ENCODE measurements around the gene TYR. TPM values are rescaled to one million over a fixed set of nuclear protein-coding genes. Genes with fewer than 3 reads are reported as not detected.
"Not testable (repeated sequence)": the region's sequence is repeated elsewhere in the genome, so short reads cannot be mapped to it uniquely, and the experiment has no call there.

TYR gene
- total RNA-seq, 1 experiment from 2014 or later = not detected

DNA sequence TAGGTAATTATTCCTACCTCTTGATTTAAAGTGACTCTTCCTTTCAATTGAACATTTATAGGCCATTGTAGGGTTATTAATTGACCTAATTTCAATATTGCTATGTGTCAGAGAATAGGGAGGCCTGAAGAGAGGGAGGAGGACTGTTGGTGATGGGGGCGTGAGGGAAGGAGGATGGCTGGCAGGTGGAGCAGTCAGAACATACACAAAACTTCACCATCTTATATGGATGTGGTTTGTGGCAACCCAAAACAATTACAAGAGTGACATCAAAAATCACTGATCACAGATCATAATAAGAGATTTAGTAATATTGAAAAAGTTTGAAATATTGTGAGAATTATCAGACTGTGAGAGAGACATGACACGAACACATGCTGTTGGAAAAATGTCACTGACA is 95.5 kb downstream of the TYR start:
- not testable (repeated sequence) for H3K27me3 Mint-ChIP-seq (ENCODE audit: low read depth); H3K9me3 ChIP-seq (ENCODE audit: control insufficient read depth, low read depth, low read length); H2BK20ac ChIP-seq (ENCODE audit: low read depth, low read length, poor library complexity, severe bottlenecking); H3K36me3 Mint-ChIP-seq (ENCODE audit: insufficient read depth in 1 of 3, low read depth in 3 of 3); H3K14ac ChIP-seq (ENCODE audit: insufficient read depth, low read length); DNase-seq; H3K23ac ChIP-seq (ENCODE audit: insufficient read length, low read depth, low read length); H4K8ac ChIP-seq (replicated peaks; ENCODE audit: insufficient read length, low read depth, low read length); H4K20me1 ChIP-seq (ENCODE audit: control insufficient read depth, insufficient read depth, insufficient read length); H3K4ac ChIP-seq (ENCODE audit: low read depth, low read length); H3K4me2 ChIP-seq (ENCODE audit: insufficient read depth, insufficient read length, low read length); H4K91ac ChIP-seq (ENCODE audit: insufficient read length, low read depth, low read length); H3K4me3 Mint-ChIP-seq; H2AK5ac ChIP-seq (ENCODE audit: insufficient read length, low read length); H3K79me2 ChIP-seq (ENCODE audit: insufficient read depth, low read length); H3K56ac ChIP-seq (ENCODE audit: insufficient read length, low read depth, low read length); H3K79me1 ChIP-seq (ENCODE audit: insufficient read depth, low read depth, low read length, poor library complexity, severe bottlenecking); H3K18ac ChIP-seq (ENCODE audit: insufficient read length, low read depth, low read length); H3K9me3 Mint-ChIP-seq; H3T11ph ChIP-seq (ENCODE audit: low read length); H2BK12ac ChIP-seq (ENCODE audit: insufficient read length, low read depth, low read length); H2BK15ac ChIP-seq (ENCODE audit: low read depth, low read length); H2BK120ac ChIP-seq (ENCODE audit: low read depth, low read length, poor library complexity, severe bottlenecking); H3K4me1 ChIP-seq (ENCODE audit: insufficient read depth, low read length); H3K27me3 ChIP-seq (ENCODE audit: insufficient read depth, low read length); H3K27ac ChIP-seq (ENCODE audit: insufficient read length, low read depth, low read length); H3K27ac Mint-ChIP-seq; H3K9ac ChIP-seq (ENCODE audit: extremely low read depth, insufficient read length, low read length); H3K23me2 ChIP-seq (ENCODE audit: insufficient read length, low read depth, low read length, poor library complexity, severe bottlenecking); H4K5ac ChIP-seq (ENCODE audit: insufficient read length, low read depth, low read length); H2BK5ac ChIP-seq (ENCODE audit: insufficient read length, low read length); H2AFZ ChIP-seq (ENCODE audit: low read length)
- peaks cover 11 to 13% of the 10 kb centered on the region in 2 experiments for H3K4me1 Mint-ChIP-seq
- no CpG with 5 or more reads among the region's 2 CpGs for WGBS (ENCODE audit: extremely low coverage, insufficient read length, low lambda C conversion rate)
